HEK293 (cell line): ENCODE data around the gene PDC.
"Not testable (repeated sequence)": the region's sequence is repeated elsewhere in the genome, so short reads cannot be mapped to it uniquely, and the experiment has no call there.

Experiments used
- CTCF ChIA-PET: fragments of 350-600 bp; formaldehyde crosslinking; extraction: SDS; loops from one replicate; lab custom pipeline; 2021; ENCODE audit warnings: antibody characterized with exemption; lab: Yijun Ruan, JAX
- POLR2A ChIA-PET: fragments of 300-600 bp; formaldehyde crosslinking; extraction: SDS; loops from one replicate; lab custom pipeline; 2020; ENCODE audit warnings: antibody characterized with exemption, inconsistent platforms; lab: Yijun Ruan, JAX
- H3K27ac ChIP-seq: fragments of 200-500 bp; sonication (Bioruptor generic); 2 replicates; pipeline ENCODE4 v1.5.1; 2014; ENCODE audit warnings: low read depth, low read length, control low read depth, inconsistent platforms; ENCODE audit errors: extremely low read depth
- H3K36me3 ChIP-seq, 2 experiments: fragments of 200-500 bp in 1 of 2; sonication (Bioruptor generic) in 1 of 2; 1 replicate in 1 of 2; 2 replicates in 1 of 2; pipeline ENCODE4 v1.5.1; 2014 to 2017; ENCODE audit warnings: inconsistent platforms in 2 of 2, low read length in 2 of 2; ENCODE audit not compliant: control insufficient read depth in 2 of 2, insufficient read depth in 1 of 2
- H3K4me1 ChIP-seq: fragments of 200-500 bp; sonication (Bioruptor generic); 2 replicates; pipeline ENCODE4 v1.5.1; 2014; ENCODE audit warnings: mild to moderate bottlenecking, low read length, inconsistent platforms; ENCODE audit not compliant: control insufficient read depth, insufficient read depth
- H3K4me3 ChIP-seq: 2 replicates; pipeline ENCODE4 v1.5.1; 2011; ENCODE audit warnings: low read depth, mild to moderate bottlenecking, control low read depth, low read length, moderate library complexity
- H3K9me3 ChIP-seq: fragments of 200-500 bp; sonication (Bioruptor generic); 2 replicates; pipeline ENCODE4 v1.5.1; 2014; ENCODE audit warnings: low read depth, low read length, inconsistent platforms; ENCODE audit not compliant: control insufficient read depth, insufficient read depth
- EGR2 ChIP-seq: fragments of 450-650 bp; formaldehyde crosslinking; IDR thresholded peaks from 2 replicates; pipeline ENCODE4 v1.5.1; 2016; ENCODE audit warnings: low read depth, missing biosample characterization, missing genetic modification characterization
- GLI4 ChIP-seq: fragments of 450-650 bp; formaldehyde crosslinking; IDR thresholded peaks from 2 replicates; pipeline ENCODE4 v1.5.1; 2016; ENCODE audit warnings: missing biosample characterization, missing genetic modification characterization
- MYNN ChIP-seq: fragments of 450-650 bp; formaldehyde crosslinking; IDR thresholded peaks from 2 replicates; pipeline ENCODE4 v1.5.1; 2016; ENCODE audit warnings: missing biosample characterization, missing genetic modification characterization, borderline replicate concordance
- PRDM6 ChIP-seq: fragments of 450-650 bp; formaldehyde crosslinking; IDR thresholded peaks from 2 replicates; pipeline ENCODE4 v1.5.1; 2017; ENCODE audit warnings: missing biosample characterization, missing genetic modification characterization
- RBAK ChIP-seq: fragments of 450-650 bp; formaldehyde crosslinking; IDR thresholded peaks from 2 replicates; pipeline ENCODE4 v1.5.1; 2016; ENCODE audit warnings: missing biosample characterization, missing genetic modification characterization
- REPIN1 ChIP-seq: fragments of 450-650 bp; formaldehyde crosslinking; IDR thresholded peaks from 2 replicates; pipeline ENCODE4 v1.5.1; 2017; ENCODE audit warnings: missing biosample characterization, missing genetic modification characterization, low read depth
- ZBTB44 ChIP-seq: fragments of 450-650 bp; IDR thresholded peaks from 2 replicates; pipeline ENCODE4 v1.5.1; 2018; ENCODE audit warnings: missing biosample characterization, mild to moderate bottlenecking, missing genetic modification characterization
- ZFP69B ChIP-seq: fragments of 450-650 bp; formaldehyde crosslinking; IDR thresholded peaks from 2 replicates; pipeline ENCODE4 v1.5.1; 2016; ENCODE audit warnings: missing biosample characterization, missing genetic modification characterization
- ZNF341 ChIP-seq: fragments of 450-650 bp; formaldehyde crosslinking; IDR thresholded peaks from 2 replicates; pipeline ENCODE4; 2016; ENCODE audit warnings: low read depth, missing biosample characterization, missing genetic modification characterization
- ZNF48 ChIP-seq: fragments of 450-650 bp; formaldehyde crosslinking; IDR thresholded peaks from 2 replicates; pipeline ENCODE4 v1.5.1; 2016; ENCODE audit warnings: missing biosample characterization, missing genetic modification characterization
- ZNF510 ChIP-seq: fragments of 450-650 bp; formaldehyde crosslinking; IDR thresholded peaks from 2 replicates; pipeline ENCODE4 v1.5.1; 2018; ENCODE audit warnings: mild to moderate bottlenecking, missing genetic modification characterization, missing biosample characterization; ENCODE audit not compliant: insufficient replicate concordance
- ZNF521 ChIP-seq: fragments of 450-650 bp; formaldehyde crosslinking; IDR thresholded peaks from 2 replicates; pipeline ENCODE4 v1.5.1; 2017; ENCODE audit warnings: missing biosample characterization, mild to moderate bottlenecking, missing genetic modification characterization
- ZNF701 ChIP-seq: fragments of 450-650 bp; formaldehyde crosslinking; IDR thresholded peaks from 2 replicates; pipeline ENCODE4 v1.5.1; 2016; ENCODE audit warnings: missing biosample characterization, missing genetic modification characterization
- ZNF707 ChIP-seq: fragments of 450-650 bp; formaldehyde crosslinking; IDR thresholded peaks from 2 replicates; pipeline ENCODE4 v1.5.1; 2016; ENCODE audit warnings: missing biosample characterization, missing genetic modification characterization
- TF ChIP-seq, protein P1 (sequence below): fragments of 450-650 bp; formaldehyde crosslinking; IDR thresholded peaks from 2 replicates; pipeline ENCODE4 v1.5.1; 2017; ENCODE audit warnings: missing biosample characterization, missing genetic modification characterization
- TF ChIP-seq, protein P2 (sequence below): fragments of 450-650 bp; formaldehyde crosslinking; IDR thresholded peaks from 2 replicates; pipeline ENCODE4; 2016; ENCODE audit warnings: missing biosample characterization, missing genetic modification characterization
- TF ChIP-seq, protein P3 (sequence below): fragments of 450-650 bp; formaldehyde crosslinking; IDR thresholded peaks from 2 replicates; pipeline ENCODE4 v1.5.1; 2016; ENCODE audit warnings: missing biosample characterization, missing genetic modification characterization

Gene PDC

GRCh38 chr1:186465946-186466345 lies 5.0 kb upstream of the PDC start:
- POLR2A ChIA-PET = no interaction called here
- Histone ChIP-seq H3K4me3 (no peak overlapping the region), H3K9me3 (no peaks in the 10 kb centered on the region), H3K4me1 (no peaks in the 10 kb centered on the region), H3K36me3 (no peaks in the 10 kb centered on the region), H3K27ac (no peak overlapping the region)
- TF ChIP-seq ZNF701 (tag by site-specific recombination) (no peak), ZNF48 (tag by site-specific recombination) (no peak), ZBTB44 (no peak), ZNF707 (tag by site-specific recombination) (no peak), PRDM6 (tag by site-specific recombination) (no peak), ZNF521 (tag by site-specific recombination) (no peak), MYNN (tag by site-specific recombination) (no peak), GLI4 (tag by site-specific recombination) (no peak), RBAK (tag by site-specific recombination) (no peak), ZFP69B (tag by site-specific recombination) (no peak), ZNF341 (tag by site-specific recombination) (no peak), EGR2 (no peak), ZNF510 (tag by site-specific recombination) (no peak), REPIN1 (tag by site-specific recombination) (no peak)
- TF ChIP-seq, protein P1, sequence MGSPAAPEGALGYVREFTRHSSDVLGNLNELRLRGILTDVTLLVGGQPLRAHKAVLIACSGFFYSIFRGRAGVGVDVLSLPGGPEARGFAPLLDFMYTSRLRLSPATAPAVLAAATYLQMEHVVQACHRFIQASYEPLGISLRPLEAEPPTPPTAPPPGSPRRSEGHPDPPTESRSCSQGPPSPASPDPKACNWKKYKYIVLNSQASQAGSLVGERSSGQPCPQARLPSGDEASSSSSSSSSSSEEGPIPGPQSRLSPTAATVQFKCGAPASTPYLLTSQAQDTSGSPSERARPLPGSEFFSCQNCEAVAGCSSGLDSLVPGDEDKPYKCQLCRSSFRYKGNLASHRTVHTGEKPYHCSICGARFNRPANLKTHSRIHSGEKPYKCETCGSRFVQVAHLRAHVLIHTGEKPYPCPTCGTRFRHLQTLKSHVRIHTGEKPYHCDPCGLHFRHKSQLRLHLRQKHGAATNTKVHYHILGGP (tag by site-specific recombination) = no peak
- TF ChIP-seq, protein P2, sequence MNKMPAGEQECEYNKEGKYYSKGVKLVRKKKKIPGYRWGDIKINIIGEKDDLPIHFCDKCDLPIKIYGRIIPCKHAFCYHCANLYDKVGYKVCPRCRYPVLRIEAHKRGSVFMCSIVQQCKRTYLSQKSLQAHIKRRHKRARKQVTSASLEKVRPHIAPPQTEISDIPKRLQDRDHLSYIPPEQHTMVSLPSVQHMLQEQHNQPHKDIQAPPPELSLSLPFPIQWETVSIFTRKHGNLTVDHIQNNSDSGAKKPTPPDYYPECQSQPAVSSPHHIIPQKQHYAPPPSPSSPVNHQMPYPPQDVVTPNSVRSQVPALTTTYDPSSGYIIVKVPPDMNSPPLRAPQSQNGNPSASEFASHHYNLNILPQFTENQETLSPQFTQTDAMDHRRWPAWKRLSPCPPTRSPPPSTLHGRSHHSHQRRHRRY = no peak
- TF ChIP-seq, protein P3, sequence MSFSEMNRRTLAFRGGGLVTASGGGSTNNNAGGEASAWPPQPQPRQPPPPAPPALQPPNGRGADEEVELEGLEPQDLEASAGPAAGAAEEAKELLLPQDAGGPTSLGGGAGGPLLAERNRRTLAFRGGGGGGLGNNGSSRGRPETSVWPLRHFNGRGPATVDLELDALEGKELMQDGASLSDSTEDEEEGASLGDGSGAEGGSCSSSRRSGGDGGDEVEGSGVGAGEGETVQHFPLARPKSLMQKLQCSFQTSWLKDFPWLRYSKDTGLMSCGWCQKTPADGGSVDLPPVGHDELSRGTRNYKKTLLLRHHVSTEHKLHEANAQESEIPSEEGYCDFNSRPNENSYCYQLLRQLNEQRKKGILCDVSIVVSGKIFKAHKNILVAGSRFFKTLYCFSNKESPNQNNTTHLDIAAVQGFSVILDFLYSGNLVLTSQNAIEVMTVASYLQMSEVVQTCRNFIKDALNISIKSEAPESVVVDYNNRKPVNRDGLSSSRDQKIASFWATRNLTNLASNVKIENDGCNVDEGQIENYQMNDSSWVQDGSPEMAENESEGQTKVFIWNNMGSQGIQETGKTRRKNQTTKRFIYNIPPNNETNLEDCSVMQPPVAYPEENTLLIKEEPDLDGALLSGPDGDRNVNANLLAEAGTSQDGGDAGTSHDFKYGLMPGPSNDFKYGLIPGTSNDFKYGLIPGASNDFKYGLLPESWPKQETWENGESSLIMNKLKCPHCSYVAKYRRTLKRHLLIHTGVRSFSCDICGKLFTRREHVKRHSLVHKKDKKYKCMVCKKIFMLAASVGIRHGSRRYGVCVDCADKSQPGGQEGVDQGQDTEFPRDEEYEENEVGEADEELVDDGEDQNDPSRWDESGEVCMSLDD = no peak
- CTCF ChIA-PET = no interaction called here

- H3K4me1 ChIP-seq, CTCF ChIA-PET, H3K4me3 ChIP-seq, POLR2A ChIA-PET, H3K27ac ChIP-seq, H3K9me3 ChIP-seq, H3K36me3 ChIP-seq: not testable (repeated sequence)
These were observed 4.6 kb upstream of the PDC start for GRCh38 chr1:186465491-186465890.
